ENCODE data around the gene RERE. TPM values are rescaled to one million over a fixed set of nuclear protein-coding genes. Genes with fewer than 3 reads are reported as not detected.

The RERE gene
- total RNA-seq, 1 donor from 2014 or later: 64.6 TPM

DNA sequence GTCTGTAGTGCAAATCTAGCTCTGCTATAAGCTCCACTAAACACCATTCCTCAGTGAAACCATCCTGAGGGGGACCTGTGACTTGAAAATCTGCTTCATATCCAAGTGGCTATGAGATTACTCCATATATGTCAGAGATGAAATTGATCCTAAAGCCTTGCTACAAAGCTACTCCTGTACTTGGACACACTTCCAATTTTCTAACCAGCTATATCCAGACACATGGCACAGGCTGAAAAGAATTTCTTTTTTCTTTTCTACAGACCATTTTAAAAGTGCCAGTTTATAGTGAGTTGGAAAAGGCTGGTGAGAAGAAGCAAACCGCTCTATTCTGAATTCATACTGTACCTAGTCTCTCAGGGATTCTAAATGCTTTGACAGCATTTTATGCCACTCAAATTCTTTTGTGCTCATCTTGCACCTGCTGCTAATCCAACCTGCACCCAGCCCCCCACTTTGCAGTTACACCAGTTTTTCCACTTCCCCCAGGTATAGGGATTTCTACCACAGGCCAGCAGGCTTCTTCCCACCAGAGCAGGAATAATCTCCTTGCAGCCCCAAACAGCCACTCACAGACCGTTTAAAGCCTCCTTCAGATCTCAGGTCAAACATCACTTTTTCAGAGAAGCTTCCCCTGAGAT, 112.5 kb downstream of the RERE start:
- no peak for DNase-seq (ENCODE audit: low spot score in 2 of 2)
- Histone ChIP-seq H3K27ac (peak overlapping the region in 1 of 2 donors; percentile 1), H3K4me3 (no peak overlapping the region), H3K9me3 (no peaks in the 10 kb centered on the region), H3K27me3 (no peaks in the 10 kb centered on the region), H3K4me1 (peaks cover 0 to 9% of the 10 kb centered on the region in 2 donors), H3K36me3 (no peaks in the 10 kb centered on the region)
- intact Hi-C loops (cut with DNase I): no loop called here
- TF ChIP-seq, protein P1, sequence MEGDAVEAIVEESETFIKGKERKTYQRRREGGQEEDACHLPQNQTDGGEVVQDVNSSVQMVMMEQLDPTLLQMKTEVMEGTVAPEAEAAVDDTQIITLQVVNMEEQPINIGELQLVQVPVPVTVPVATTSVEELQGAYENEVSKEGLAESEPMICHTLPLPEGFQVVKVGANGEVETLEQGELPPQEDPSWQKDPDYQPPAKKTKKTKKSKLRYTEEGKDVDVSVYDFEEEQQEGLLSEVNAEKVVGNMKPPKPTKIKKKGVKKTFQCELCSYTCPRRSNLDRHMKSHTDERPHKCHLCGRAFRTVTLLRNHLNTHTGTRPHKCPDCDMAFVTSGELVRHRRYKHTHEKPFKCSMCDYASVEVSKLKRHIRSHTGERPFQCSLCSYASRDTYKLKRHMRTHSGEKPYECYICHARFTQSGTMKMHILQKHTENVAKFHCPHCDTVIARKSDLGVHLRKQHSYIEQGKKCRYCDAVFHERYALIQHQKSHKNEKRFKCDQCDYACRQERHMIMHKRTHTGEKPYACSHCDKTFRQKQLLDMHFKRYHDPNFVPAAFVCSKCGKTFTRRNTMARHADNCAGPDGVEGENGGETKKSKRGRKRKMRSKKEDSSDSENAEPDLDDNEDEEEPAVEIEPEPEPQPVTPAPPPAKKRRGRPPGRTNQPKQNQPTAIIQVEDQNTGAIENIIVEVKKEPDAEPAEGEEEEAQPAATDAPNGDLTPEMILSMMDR (IDR thresholded peaks at IDR 0.05): no peak

DNA sequence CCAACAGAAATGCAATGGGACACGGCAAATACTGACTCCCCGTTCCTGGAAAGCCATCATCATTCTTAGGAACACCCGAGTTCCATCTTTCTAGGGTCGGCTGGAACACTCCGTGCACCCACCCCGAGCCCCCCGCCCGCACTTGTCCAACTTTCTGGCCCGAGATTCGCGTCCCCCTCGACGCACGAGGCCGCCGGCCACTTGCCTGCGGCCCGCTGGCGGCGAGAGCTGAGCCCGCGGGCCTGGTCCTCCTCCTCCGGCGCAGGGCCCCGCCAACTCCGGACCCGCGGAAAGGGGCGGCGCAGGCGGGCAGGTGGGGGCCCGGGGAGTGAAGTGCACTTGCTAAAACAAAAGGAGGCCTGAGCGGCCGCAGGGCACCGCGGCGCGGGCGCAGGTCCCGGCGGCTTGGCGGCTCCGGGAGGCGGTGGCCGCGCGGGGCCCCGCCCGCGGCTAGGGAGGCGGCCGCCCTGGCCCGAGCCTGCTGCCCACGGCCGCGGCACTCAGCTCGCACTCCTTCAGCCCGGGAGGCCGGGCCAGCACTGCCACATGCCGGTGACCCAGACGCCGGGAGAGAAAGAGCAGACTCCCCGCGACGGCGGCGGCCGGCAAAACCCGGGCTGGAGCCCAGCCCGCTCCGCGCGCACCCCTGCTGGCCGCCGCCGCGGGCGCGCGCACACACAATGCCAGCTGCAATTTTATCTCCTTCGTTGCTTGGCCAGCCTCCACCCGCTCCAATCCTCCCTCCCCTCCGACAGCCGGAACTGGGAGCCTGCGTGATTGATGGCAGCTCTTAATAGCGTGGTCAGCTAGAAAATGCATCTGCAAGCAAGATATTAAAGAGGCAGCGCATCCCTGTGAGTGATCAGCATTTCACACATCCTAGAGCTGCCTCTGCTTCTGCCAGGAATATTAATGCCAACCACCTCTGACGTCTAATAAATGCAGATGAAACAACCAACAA, 114.3 kb downstream of the RERE start:
- peak overlapping the region; percentile 65 to 95 for H3K4me3 ChIP-seq
- H3K27ac ChIP-seq: peak overlapping the region; percentile 76 to 93
- H3K4me1 ChIP-seq: peaks cover 0 to 9% of the 10 kb centered on the region in 2 donors
- H3K36me3 ChIP-seq: no peaks in the 10 kb centered on the region
- DNase-seq (ENCODE audit: low spot score in 2 of 2): peak; percentile 57 to 92
- H3K27me3 ChIP-seq: no peaks in the 10 kb centered on the region
- intact Hi-C loops (cut with DNase I): loop anchor here (1.0 to 2.0 kb wide), 2 partner anchors 43 to 280 kb away; no protein-coding TSS in a partner anchor
- TF ChIP-seq, protein P1 (IDR thresholded peaks at IDR 0.05): peak in 1 of 3 experiments; percentile 39
- H3K9me3 ChIP-seq: no peaks in the 10 kb centered on the region

DNA sequence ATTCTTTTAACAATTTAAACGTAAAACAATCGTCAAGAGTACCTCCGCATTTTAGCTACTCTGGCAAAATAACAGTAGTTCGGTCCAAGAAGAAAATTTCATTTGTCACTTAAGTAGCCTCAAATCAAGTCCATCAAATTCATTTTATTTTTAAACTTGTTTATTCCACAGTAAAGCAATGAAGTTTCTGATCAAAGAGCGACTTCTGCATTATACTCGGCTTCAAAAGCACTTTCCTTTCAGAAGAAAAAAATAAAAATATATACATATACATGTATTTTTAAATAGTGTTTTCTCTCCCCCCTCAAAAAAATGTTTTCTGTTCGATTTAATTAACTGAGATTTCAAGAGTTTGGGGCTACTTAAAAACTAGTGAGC, 115.0 kb downstream of the RERE start:
- TF ChIP-seq, protein P1 (IDR thresholded peaks at IDR 0.05): no peak
- intact Hi-C loops (cut with DNase I): loop anchor here (2.0 kb wide), 1 partner anchor 280 kb away; no protein-coding TSS in a partner anchor
- H3K4me1 ChIP-seq: peaks cover 0 to 9% of the 10 kb centered on the region in 2 donors
- H3K9me3 ChIP-seq: no peaks in the 10 kb centered on the region
- no peaks in the 10 kb centered on the region for H3K27me3 ChIP-seq
- peak overlapping the region; percentile 65 to 95 for H3K4me3 ChIP-seq
- peak overlapping the region; percentile 76 to 93 for H3K27ac ChIP-seq
- no peak for DNase-seq (ENCODE audit: low spot score in 2 of 2)
- no peaks in the 10 kb centered on the region for H3K36me3 ChIP-seq

DNA sequence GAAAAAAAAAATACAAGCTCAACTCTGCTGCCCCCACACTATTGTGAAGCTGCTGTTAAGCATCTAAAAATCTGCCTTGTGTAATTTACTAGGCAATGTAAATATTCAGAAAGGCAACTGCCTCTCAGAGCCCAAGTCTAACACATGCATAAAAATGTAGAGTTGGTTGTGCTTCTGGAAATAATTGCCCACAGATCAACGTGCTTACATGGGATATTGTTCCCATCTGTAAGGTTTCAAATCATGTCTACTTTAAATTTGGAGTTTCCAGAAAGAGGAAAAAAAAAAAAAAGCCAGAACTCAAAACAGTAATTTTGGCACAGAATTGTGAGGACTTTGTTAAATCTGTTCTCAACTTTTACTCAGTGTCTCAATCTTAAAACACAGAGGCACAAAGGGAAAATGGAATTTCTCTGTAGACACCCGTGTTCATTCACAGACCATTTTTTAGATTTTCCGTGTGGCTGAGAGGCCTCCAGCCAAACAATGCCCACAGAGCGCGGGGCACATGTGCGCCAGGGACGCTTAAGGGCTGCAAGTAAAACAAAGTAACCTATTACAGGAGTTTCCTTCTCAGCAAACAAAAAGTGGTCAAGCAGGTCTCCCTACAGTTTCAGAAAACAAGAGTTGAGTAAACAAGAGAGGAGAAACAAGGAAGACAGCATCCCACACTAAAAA, 115.5 kb downstream of the RERE start:
- no peaks in the 10 kb centered on the region for H3K27me3 ChIP-seq
- H3K27ac ChIP-seq: peak overlapping the region; percentile 76 to 93
- no peaks in the 10 kb centered on the region for H3K36me3 ChIP-seq
- no peak for DNase-seq (ENCODE audit: low spot score in 2 of 2)
- peaks cover 0 to 6% of the 10 kb centered on the region in 2 donors for H3K4me1 ChIP-seq
- no peaks in the 10 kb centered on the region for H3K9me3 ChIP-seq
- peak overlapping the region; percentile 65 to 95 for H3K4me3 ChIP-seq
- TF ChIP-seq, protein P1 (IDR thresholded peaks at IDR 0.05): no peak
- intact Hi-C loops (cut with DNase I): loop anchor here (2.0 kb wide), 1 partner anchor 279 kb away; no protein-coding TSS in a partner anchor

DNA sequence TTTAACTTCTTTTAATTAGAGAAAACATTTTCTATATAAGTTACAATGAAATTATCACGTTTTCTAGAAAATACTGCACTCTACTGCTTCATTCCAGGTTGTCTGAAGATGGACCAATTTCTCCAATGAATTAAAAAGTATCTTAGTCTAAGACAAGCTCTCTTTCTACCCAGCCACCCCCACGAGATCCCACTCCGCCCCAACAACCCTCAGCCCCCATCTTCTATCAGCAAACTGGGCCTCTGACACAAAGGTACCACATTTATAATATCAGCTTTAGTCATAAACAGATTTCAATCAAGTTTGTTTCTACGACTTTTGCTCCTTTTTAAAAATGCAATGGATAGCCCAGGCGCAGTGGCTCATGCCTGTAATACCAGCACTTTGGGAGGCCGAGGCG, 117.8 kb downstream of the RERE start:
- Histone ChIP-seq H3K4me3 (no peak overlapping the region), H3K4me1 (peaks cover 0 to 4% of the 10 kb centered on the region in 2 donors), H3K27ac (no peak overlapping the region), H3K36me3 (no peaks in the 10 kb centered on the region), H3K27me3 (no peaks in the 10 kb centered on the region), H3K9me3 (no peaks in the 10 kb centered on the region)
- TF ChIP-seq, protein P1 (IDR thresholded peaks at IDR 0.05): no peak
- no peak for DNase-seq (ENCODE audit: low spot score in 2 of 2)
- intact Hi-C loops (cut with DNase I): no loop called here
